HepG2 (cell line): ENCODE results near the gene HCAR1. TPM values are rescaled to one million over a fixed set of nuclear protein-coding genes. Genes with fewer than 3 reads are reported as not detected.

Experiments used
- BCL3 ChIP-seq: sonication (generic); formaldehyde crosslinking; IDR thresholded peaks from 2 replicates; pipeline ENCODE4 v1.5.1; 2020; ENCODE audit warnings: mild to moderate bottlenecking, missing genetic modification reagents, moderate library complexity
- CENPX ChIP-seq: sonication (generic); formaldehyde crosslinking; IDR thresholded peaks from 2 replicates; pipeline ENCODE4 v1.9.0; 2021; ENCODE audit warnings: mild to moderate bottlenecking, missing genetic modification reagents, moderate library complexity
- CREB3 ChIP-seq: sonication (generic); formaldehyde crosslinking; IDR thresholded peaks from 2 replicates; pipeline ENCODE4 v1.5.0; 2020; ENCODE audit warnings: missing genetic modification reagents
- ELF4 ChIP-seq: sonication (generic); formaldehyde crosslinking; IDR thresholded peaks from 2 replicates; pipeline ENCODE4 v1.5.0; 2020; ENCODE audit warnings: missing genetic modification reagents, mild to moderate bottlenecking, moderate library complexity, borderline replicate concordance
- FOXO1 ChIP-seq: sonication (generic); formaldehyde crosslinking; IDR thresholded peaks from 2 replicates; pipeline ENCODE4 v1.4.0; 2020; ENCODE audit warnings: missing genetic modification reagents
- HOXA5 ChIP-seq: sonication (generic); formaldehyde crosslinking; IDR thresholded peaks from 2 replicates; pipeline ENCODE4 v1.4.0; 2020; ENCODE audit warnings: missing genetic modification reagents
- IRF2 ChIP-seq: IDR thresholded peaks from 2 replicates; pipeline ENCODE4 v1.6.1; 2018; ENCODE audit warnings: missing genetic modification reagents, missing compliant biosample characterization
- KLF6 ChIP-seq: IDR thresholded peaks from 2 replicates; pipeline ENCODE4 v1.8.0; 2016; ENCODE audit warnings: missing biosample characterization, missing genetic modification reagents
- LCORL ChIP-seq, 2 experiments: fragments of 450-650 bp in 1 of 2; sonication (generic) in 1 of 2; formaldehyde crosslinking in 1 of 2; IDR thresholded peaks; 2 replicates each; pipeline versions ENCODE4 v1.5.0 to v1.6.1; 2017 to 2020; ENCODE audit warnings: antibody characterized with exemption in 1 of 2, missing genetic modification reagents in 1 of 2
- LRRFIP1 ChIP-seq: sonication (generic); formaldehyde crosslinking; conservative IDR thresholded peaks from 2 replicates; pipeline ENCODE4 v1.4.0; 2020; ENCODE audit warnings: missing genetic modification reagents
- MEIS1 ChIP-seq: sonication (generic); formaldehyde crosslinking; IDR thresholded peaks from 2 replicates; pipeline ENCODE4 v1.9.0; 2021; ENCODE audit warnings: mild to moderate bottlenecking, missing genetic modification reagents, moderate library complexity, borderline replicate concordance
- PATZ1 ChIP-seq: sonication (generic); formaldehyde crosslinking; IDR thresholded peaks from 2 replicates; pipeline ENCODE4 v1.4.0; 2020; ENCODE audit warnings: missing genetic modification reagents
- PRPF4 ChIP-seq: fragments of 200-400 bp; formaldehyde crosslinking; IDR thresholded peaks from 2 replicates; pipeline ENCODE4 v1.6.1; 2016; ENCODE audit warnings: low read length, low read depth; ENCODE audit not compliant: poor library complexity, severe bottlenecking
- XBP1 ChIP-seq: sonication (generic); formaldehyde crosslinking; IDR thresholded peaks from 2 replicates; pipeline ENCODE4 v1.5.0; 2020; ENCODE audit warnings: missing genetic modification reagents
- ZBTB33 ChIP-seq: sonication (generic); formaldehyde crosslinking; IDR thresholded peaks from 2 replicates; pipeline ENCODE4 v1.4.0; 2020; ENCODE audit warnings: missing genetic modification reagents
- ZNF280D ChIP-seq: sonication (generic); formaldehyde crosslinking; IDR thresholded peaks from 2 replicates; pipeline ENCODE4 v1.5.1; 2020; ENCODE audit warnings: mild to moderate bottlenecking, missing genetic modification reagents
- ZNF652 ChIP-seq: IDR thresholded peaks from 2 replicates; pipeline ENCODE4 v1.6.1; 2016; ENCODE audit warnings: low read depth, borderline replicate concordance
- ZNF768 ChIP-seq: sonication (generic); formaldehyde crosslinking; IDR thresholded peaks from 2 replicates; pipeline ENCODE4 v1.4.0; 2020; ENCODE audit warnings: missing genetic modification reagents
- polyA plus RNA-seq, 8 experiments: library from polyadenylated mRNA; depleted of rRNA in 3 of 8; stranded (reverse) in 7 of 8; unstranded in 1 of 8; fragments of >200 nt; fragmentation: Illumina TruSeq in 4 of 8; extraction: Trizol in 4 of 8; gene quantifications; 2 replicates each; pipeline versions ENCODE4 v1.2.1 to v1.2.3, GENCODE V29; 2011 to 2016; ENCODE audit warnings: low read depth in 4 of 8, missing spikeins in 1 of 8, mixed read lengths in 1 of 8; ENCODE audit not compliant: insufficient read depth in 1 of 8
- total RNA-seq, 5 experiments: library from RNA; depleted of rRNA; stranded (reverse); fragments of >200 nt; fragmentation: Illumina TruSeq; extraction: Trizol; gene quantifications; 2 replicates each; pipeline ENCODE4 v1.2.3, GENCODE V29; 2016; ENCODE audit warnings: low read depth in 1 of 5

The HCAR1 gene
- total and polyA plus RNA-seq, 2 of the 13 experiments (the other 11 are each of a cell fraction or from before 2014, with no cell fraction given) = 0.53 to 4.4 TPM

GRCh38 chr12:122721057-122721545, 9.5 kb downstream of the HCAR1 start (continued):
- TF ChIP-seq HOXA5 (CRISPR knock-in tag) (no peak), XBP1 (no peak), BCL3 (CRISPR knock-in tag) (no peak), CENPX (CRISPR knock-in tag) (no peak), KLF6 (CRISPR knock-in tag) (no peak), IRF2 (CRISPR knock-in tag) (peak; percentile 55; the same call in 1 of the 2 replicates), ZNF768 (CRISPR knock-in tag) (no peak), PRPF4 (no peak), FOXO1 (CRISPR knock-in tag) (no peak; the same call in 1 of the 2 replicates), LCORL (IDR thresholded peaks at IDR 0.05) (no peak), LCORL (CRISPR knock-in tag; IDR thresholded peaks at IDR 0.05) (peak; percentile 54; the same call in 1 of the 2 replicates), ZBTB33 (CRISPR knock-in tag) (peak; percentile 10; the same call in 1 of the 2 replicates), ELF4 (CRISPR knock-in tag) (no peak), LRRFIP1 (CRISPR knock-in tag) (no peak), MEIS1 (CRISPR knock-in tag) (no peak), CREB3 (CRISPR knock-in tag) (no peak), ZNF280D (CRISPR knock-in tag) (no peak), PATZ1 (CRISPR knock-in tag) (no peak), ZNF652 (peak; percentile 88)
